Neural cell (in vitro differentiated cells): Measurements from ENCODE around the gene KSR2. TPM values are rescaled to one million over a fixed set of nuclear protein-coding genes. Genes with fewer than 3 reads are reported as not detected.

Experiments used
- H2AFZ ChIP-seq: fragments of 200-600, 300-800 bp; sonication (generic), shearing (Covaris generic); 2 replicates; pipeline ENCODE4 v1.6.0; 2014; ENCODE audit warnings: low read depth, mild to moderate bottlenecking, antibody characterized with exemption, low read length, moderate library complexity
- H3F3A ChIP-seq: fragments of 200-600 bp; shearing (Covaris generic); 2 replicates; pipeline ENCODE4 v1.6.1; 2016; ENCODE audit warnings: mild to moderate bottlenecking, moderate library complexity, mixed read lengths, antibody characterized with exemption, low read length; ENCODE audit not compliant: insufficient read depth, poor library complexity, severe bottlenecking
- H3K27ac ChIP-seq: fragments of 200-600, 300-800 bp; sonication (generic), shearing (Covaris generic); 2 replicates; pipeline ENCODE4 v1.5.1; 2014; ENCODE audit warnings: mild to moderate bottlenecking, low read length, moderate library complexity
- H3K27me3 ChIP-seq: fragments of 300-800, 200-600 bp; sonication (generic), shearing (Covaris generic); 2 replicates; pipeline ENCODE4 v1.6.0; 2014; ENCODE audit warnings: mild to moderate bottlenecking, low read depth, low read length, moderate library complexity; ENCODE audit not compliant: insufficient read depth
- H3K36me3 ChIP-seq: fragments of 300-800, 200-600 bp; sonication (generic), shearing (Covaris generic); 2 replicates; pipeline ENCODE4 v1.5.1; 2014; ENCODE audit warnings: mild to moderate bottlenecking, antibody characterized with exemption, low read length, moderate library complexity; ENCODE audit not compliant: insufficient read depth
- H3K4me2 ChIP-seq: fragments of 300-800, 200-600 bp; sonication (generic), shearing (Covaris generic); 2 replicates; pipeline ENCODE4 v1.6.0; 2014; ENCODE audit warnings: mild to moderate bottlenecking, low read length
- H3K4me3 ChIP-seq: fragments of 300-800, 200-600 bp; sonication (generic), shearing (Covaris generic); 2 replicates; pipeline ENCODE4 v1.5.1; 2014; ENCODE audit warnings: mild to moderate bottlenecking, low read length, moderate library complexity
- H3K79me2 ChIP-seq: fragments of 200-600 bp; shearing (Covaris generic); replicated peaks from 2 replicates; pipeline ENCODE4 v1.6.0; 2014; ENCODE audit warnings: mild to moderate bottlenecking, low read length, moderate library complexity; ENCODE audit not compliant: insufficient read depth
- H3K9ac ChIP-seq: fragments of 300-800, 200-600 bp; sonication (generic), shearing (Covaris generic); 2 replicates; pipeline ENCODE4 v1.6.1; 2016; ENCODE audit warnings: mild to moderate bottlenecking, low read length, mixed read lengths
- H3K9me2 ChIP-seq: fragments of 200-600 bp; shearing (Covaris generic); 2 replicates; pipeline ENCODE4 v1.6.1; 2016; ENCODE audit warnings: mild to moderate bottlenecking, low read length, mixed read lengths; ENCODE audit not compliant: insufficient read depth
- H3K9me3 ChIP-seq: fragments of 200-600, 300-800 bp; sonication (generic), shearing (Covaris generic); 2 replicates; pipeline ENCODE4 v1.6.1; 2016; ENCODE audit warnings: mild to moderate bottlenecking, mixed run types, low read length, moderate library complexity, mixed read lengths
- H4K20me1 ChIP-seq: fragments of 200-600 bp; shearing (Covaris generic); 2 replicates; pipeline ENCODE4 v1.6.1; 2016; ENCODE audit warnings: mild to moderate bottlenecking, mixed run types; ENCODE audit not compliant: insufficient read depth
- CTCF ChIP-seq: fragments of 450-650 bp; IDR thresholded peaks from 2 replicates; pipeline ENCODE4 v1.5.1; 2014; ENCODE audit warnings: antibody characterized with exemption, mild to moderate bottlenecking, moderate library complexity; ENCODE audit not compliant: poor library complexity, severe bottlenecking
- EP300 ChIP-seq: fragments of 450-650 bp; conservative IDR thresholded peaks from 2 replicates; pipeline ENCODE4 v1.6.1; 2014; ENCODE audit warnings: antibody characterized with exemption, mild to moderate bottlenecking, moderate library complexity; ENCODE audit not compliant: poor library complexity, severe bottlenecking
- EZH2 ChIP-seq: fragments of 200-600, 300-800 bp; shearing (Covaris generic), sonication (generic); IDR thresholded peaks from 2 replicates; pipeline ENCODE4 v1.6.1; 2014; ENCODE audit warnings: antibody characterized with exemption, low read length, borderline replicate concordance, mild to moderate bottlenecking; ENCODE audit not compliant: insufficient read depth, poor library complexity, severe bottlenecking
- MXI1 ChIP-seq: fragments of 450-650 bp; conservative IDR thresholded peaks from 2 replicates; pipeline ENCODE4 v1.6.1; 2014; ENCODE audit warnings: antibody characterized with exemption, mild to moderate bottlenecking; ENCODE audit not compliant: poor library complexity, severe bottlenecking
- POLR2AphosphoS5 ChIP-seq: IDR thresholded peaks from 2 replicates; pipeline ENCODE4 v1.6.1; 2012
- RAD21 ChIP-seq: fragments of 450-650 bp; conservative IDR thresholded peaks from 2 replicates; pipeline ENCODE4 v1.6.1; 2014; ENCODE audit warnings: antibody characterized with exemption, mild to moderate bottlenecking, moderate library complexity
- REST ChIP-seq: IDR thresholded peaks from 2 replicates; pipeline ENCODE4 v1.6.1; 2012; ENCODE audit warnings: borderline replicate concordance
- SMC3 ChIP-seq: fragments of 450-650 bp; conservative IDR thresholded peaks from 2 replicates; pipeline ENCODE4 v1.6.1; 2014; ENCODE audit warnings: antibody characterized with exemption, mild to moderate bottlenecking, moderate library complexity; ENCODE audit not compliant: poor library complexity
- TAF1 ChIP-seq: IDR thresholded peaks from 2 replicates; pipeline ENCODE4 v1.6.1; 2012; ENCODE audit warnings: low read depth
- polyA plus RNA-seq: library from polyadenylated mRNA; depleted of rRNA; stranded (reverse); fragments of >200 nt; gene quantifications from 2 replicates; pipeline ENCODE4 v1.2.3, GENCODE V29; 2014

KSR2 gene
- polyA plus RNA-seq, 1 donor from 2014 or later: 3.0 TPM

- TF ChIP-seq SMC3: no peak
- no peak for TF ChIP-seq EZH2
Measured at GRCh38 chr12:117762143-117762542, 206.6 kb downstream of the KSR2 start (continued).

DNA sequence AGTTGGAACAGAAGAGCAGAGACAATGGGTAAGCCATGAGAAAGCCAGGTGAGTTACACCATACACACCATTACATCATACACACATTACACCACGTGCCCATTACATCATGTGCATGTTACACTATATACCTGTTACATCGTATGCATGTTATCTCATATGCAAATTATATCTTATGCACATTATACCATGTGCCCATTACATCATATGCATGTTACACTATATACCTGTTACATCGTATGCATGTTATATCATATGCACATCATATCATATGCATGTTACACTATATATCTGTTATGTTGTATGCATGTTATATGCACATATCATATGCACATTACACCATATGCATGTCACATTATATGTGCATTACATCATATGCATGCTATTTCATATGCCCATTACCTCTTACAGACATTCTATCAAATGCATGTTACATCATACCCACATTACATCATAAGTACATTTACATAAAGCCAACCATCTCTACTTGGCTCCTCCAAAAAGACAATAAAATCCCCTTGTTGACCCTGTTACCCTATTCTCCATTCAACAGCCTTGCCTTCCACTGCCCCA lies 207.2 kb downstream of the KSR2 start:
- no peaks in the 10 kb centered on the region for H3K9me3 ChIP-seq
- no peaks in the 10 kb centered on the region for H3K27me3 ChIP-seq
- H3K4me2 ChIP-seq: no peak overlapping the region
- H3K27ac ChIP-seq: no peak overlapping the region
- H3K9ac ChIP-seq: no peak overlapping the region
- H3F3A ChIP-seq: no peaks in the 10 kb centered on the region
- no peaks in the 10 kb centered on the region for H3K9me2 ChIP-seq
- TF ChIP-seq SMC3 (no peak), RAD21 (no peak), CTCF (no peak), POLR2AphosphoS5 (no peak), REST (no peak), EZH2 (no peak), TAF1 (no peak), MXI1 (no peak), EP300 (no peak)
- no peaks in the 10 kb centered on the region for H3K79me2 ChIP-seq
- no peak overlapping the region for H3K4me3 ChIP-seq
- no peaks in the 10 kb centered on the region for H3K36me3 ChIP-seq
- no peak overlapping the region for H2AFZ ChIP-seq
- H4K20me1 ChIP-seq: no peaks in the 10 kb centered on the region

- TF ChIP-seq MXI1 (no peak), REST (no peak), POLR2AphosphoS5 (no peak), RAD21 (no peak)
- Histone ChIP-seq H4K20me1 (no peaks in the 10 kb centered on the region), H3K4me3 (no peak overlapping the region), H3F3A (no peaks in the 10 kb centered on the region), H3K9me2 (no peaks in the 10 kb centered on the region), H3K36me3 (no peaks in the 10 kb centered on the region), H3K27me3 (no peaks in the 10 kb centered on the region), H3K27ac (no peak overlapping the region), H3K4me2 (no peak overlapping the region), H2AFZ (no peak overlapping the region), H3K9ac (no peak overlapping the region), H3K9me3 (no peaks in the 10 kb centered on the region), H3K79me2 (no peaks in the 10 kb centered on the region)
Measured at GRCh38 chr12:117760990-117761389, 207.8 kb downstream of the KSR2 start.
